Stimulated activated CD8-positive, alpha-beta memory T cell treated with anti-CD3 and anti-CD28 coated beads, Interleukin-4, amount 100 ng/mL, for 24 hours (primary cell): ENCODE data around the gene PTGDR.

Experiments
- DNase-seq: peaks from one replicate; pipeline ENCODE4 v3.0.0-alpha.2; 2020; ENCODE audit warnings: low read depth

PTGDR gene

DNA sequence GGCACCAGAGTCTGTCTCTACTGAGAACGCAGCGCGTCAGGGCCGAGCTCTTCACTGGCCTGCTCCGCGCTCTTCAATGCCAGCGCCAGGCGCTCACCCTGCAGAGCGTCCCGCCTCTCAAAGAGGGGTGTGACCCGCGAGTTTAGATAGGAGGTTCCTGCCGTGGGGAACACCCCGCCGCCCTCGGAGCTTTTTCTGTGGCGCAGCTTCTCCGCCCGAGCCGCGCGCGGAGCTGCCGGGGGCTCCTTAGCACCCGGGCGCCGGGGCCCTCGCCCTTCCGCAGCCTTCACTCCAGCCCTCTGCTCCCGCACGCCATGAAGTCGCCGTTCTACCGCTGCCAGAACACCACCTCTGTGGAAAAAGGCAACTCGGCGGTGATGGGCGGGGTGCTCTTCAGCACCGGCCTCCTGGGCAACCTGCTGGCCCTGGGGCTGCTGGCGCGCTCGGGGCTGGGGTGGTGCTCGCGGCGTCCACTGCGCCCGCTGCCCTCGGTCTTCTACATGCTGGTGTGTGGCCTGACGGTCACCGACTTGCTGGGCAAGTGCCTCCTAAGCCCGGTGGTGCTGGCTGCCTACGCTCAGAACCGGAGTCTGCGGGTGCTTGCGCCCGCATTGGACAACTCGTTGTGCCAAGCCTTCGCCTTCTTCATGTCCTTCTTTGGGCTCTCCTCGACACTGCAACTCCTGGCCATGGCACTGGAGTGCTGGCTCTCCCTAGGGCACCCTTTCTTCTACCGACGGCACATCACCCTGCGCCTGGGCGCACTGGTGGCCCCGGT is at the start of gene PTGDR:
Gene PTGDR (plus strand): TSS at position 198 of the 778 bp plus-strand sequence. CDS start 117 bp downstream, at position 315.
- peak; percentile 45 for DNase-seq

GRCh38 chr14:52219488-52220084 is 47.9 kb upstream of the PTGDR start:
- DNase-seq = no peak

GRCh38 chr14:52220924-52221811 is 46.3 kb upstream of the PTGDR start:
- DNase-seq = no peak

DNA sequence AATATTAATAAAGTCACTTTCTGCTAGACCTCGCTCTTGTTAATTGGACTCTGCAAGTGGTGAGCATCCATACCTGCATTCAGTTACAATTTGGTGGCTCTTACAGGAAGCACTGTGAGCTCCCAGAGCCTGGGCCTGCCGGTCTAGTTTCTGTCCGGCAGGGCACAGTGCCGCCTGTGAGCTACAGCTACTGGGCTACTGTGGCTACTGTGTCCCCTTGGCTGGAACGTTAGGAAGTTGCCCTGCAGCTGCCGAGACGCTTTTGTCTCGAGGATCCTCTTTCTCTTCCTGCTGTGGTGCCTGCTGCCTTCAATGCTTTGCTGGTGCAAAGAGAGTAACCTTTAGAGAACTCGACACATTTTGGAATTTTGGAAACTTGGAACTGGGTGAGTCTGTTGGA is 44.6 kb upstream of the PTGDR start:
- no peak for DNase-seq

DNA sequence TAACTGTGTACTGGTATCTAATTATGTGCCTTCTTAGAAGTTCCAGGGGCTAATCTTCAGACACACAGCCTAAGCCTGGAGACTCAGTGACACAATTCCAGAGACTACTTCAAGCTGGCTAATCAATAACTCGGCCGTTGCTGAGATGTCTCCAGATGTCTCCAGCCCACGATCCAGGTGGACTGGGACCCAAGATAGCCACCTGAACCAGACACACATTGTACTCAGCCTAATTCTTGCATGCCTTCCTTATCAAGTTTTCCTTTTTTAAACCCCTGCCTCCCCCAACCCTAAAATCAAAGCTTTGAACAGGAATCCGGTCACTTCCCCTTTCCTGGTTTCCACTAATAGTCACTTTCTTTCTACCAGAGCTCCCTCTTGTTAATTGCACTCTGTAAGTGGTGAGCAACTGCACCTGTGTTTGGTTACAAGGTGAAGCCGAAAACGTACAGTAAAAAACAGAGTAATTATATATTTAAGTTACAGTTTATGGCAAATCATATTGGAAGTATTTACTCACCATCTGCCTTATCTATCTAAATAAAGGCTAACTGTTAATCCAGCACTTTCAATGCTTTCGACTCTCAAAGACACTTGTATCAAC is 39.8 kb upstream of the PTGDR start:
- no peak for DNase-seq

GRCh38 chr14:52233693-52234092 is 33.8 kb upstream of the PTGDR start:
- DNase-seq = no peak

- DNase-seq = no peak
These were observed 32.1 kb upstream of the PTGDR start for GRCh38 chr14:52235434-52235833.

GRCh38 chr14:52235866-52236510 is 31.5 kb upstream of the PTGDR start:
- no peak for DNase-seq

DNA sequence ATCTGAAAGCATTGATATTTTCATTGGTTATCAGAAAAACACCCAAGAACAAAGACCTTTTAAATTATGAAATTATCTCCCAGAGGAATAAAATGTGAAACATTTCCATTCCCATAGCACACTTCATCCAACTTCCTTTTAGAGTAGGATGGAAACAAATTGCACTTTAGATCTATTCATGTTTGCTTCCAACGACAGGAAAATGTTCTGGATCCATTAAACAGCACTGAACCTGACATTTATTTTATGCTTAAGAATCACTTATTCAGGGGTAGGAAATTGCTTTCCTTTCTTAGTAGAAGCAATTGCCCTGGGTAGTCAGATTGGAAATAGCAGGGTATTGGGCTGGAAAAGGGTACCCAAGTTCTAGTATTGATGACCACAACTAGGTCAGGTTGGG is 28.8 kb upstream of the PTGDR start:
- DNase-seq = no peak

DNA sequence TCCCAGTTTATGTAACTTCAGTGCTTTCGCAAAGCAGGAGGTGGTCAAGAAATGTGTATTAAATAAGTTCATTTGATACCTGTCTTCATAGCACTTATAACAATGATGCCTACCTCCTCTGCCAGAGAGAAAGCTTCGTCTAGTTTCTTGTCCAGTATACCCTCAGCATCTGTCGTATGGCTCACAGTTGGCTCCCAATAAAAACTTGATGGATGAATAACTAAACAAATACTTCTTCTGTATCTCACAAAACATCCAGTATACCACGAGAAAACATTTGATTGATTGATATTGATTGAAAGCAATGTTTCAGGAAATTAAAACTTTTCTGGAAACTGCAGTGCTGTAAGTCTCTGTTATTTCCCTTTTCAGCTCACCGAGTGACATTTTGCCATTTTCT is 26.9 kb upstream of the PTGDR start:
- DNase-seq = no peak

GRCh38 chr14:52241087-52241793 is 26.3 kb upstream of the PTGDR start:
- no peak for DNase-seq

- no peak for DNase-seq
These were observed 23.2 kb upstream of the PTGDR start for GRCh38 chr14:52244328-52244727.

DNA sequence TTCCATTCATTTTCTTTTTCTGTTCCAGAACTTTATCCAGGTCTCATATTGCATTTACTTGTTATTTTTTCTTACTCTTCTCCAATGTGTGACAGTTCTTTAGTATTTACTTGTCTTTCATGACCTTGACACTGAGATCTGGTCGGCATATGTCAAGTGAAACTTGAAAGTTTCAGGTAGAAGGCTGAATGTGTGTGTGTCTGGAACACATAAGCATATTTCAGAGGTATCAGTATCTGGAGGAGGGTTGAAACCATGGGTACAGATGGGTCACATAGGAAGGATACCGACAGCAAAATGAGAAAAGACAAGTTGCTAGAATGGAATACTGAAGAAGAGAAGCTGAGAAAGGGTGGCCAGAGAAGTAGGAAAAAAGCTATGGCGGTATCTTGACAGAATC is 22.5 kb upstream of the PTGDR start:
- DNase-seq = no peak

DNA sequence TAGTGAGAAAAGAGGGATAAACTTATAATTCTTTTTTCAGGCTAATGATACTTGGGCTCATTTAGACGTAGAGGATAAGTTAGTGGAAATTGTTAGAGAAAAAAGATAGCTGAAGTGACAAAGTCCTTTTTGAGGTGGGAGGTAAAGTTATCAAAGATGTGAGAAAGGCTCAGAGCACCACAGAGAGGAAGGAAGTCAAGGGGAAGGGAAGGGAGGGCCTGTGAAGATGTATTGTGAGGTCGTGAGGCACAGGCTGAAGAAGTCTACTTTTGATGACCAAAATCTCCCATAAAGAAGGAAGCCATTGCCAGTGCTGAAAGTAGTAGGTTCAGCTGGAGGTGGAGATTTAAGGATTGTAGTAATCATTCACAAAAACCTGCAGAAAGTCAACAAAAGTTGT is 19.4 kb upstream of the PTGDR start:
- DNase-seq = no peak

DNA sequence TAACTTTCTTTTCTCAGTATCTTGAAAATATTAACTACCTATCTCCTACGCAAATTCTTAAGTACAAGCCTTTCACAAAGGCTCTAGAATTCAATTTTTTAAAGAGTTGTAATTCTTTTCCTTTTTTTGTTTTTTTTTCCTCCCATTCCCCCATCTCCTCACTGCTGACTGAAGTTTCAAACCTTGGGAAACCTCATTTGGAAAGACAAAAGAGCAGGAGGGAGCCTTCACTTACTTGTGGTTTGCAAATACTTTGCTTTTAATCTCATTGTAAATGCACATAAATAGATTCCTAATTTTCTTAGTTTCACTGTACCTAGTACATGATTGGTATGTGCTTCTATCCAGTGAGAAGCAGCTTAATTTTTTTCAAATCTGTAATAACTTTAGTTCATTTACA is 15.8 kb upstream of the PTGDR start:
- no peak for DNase-seq

DNA sequence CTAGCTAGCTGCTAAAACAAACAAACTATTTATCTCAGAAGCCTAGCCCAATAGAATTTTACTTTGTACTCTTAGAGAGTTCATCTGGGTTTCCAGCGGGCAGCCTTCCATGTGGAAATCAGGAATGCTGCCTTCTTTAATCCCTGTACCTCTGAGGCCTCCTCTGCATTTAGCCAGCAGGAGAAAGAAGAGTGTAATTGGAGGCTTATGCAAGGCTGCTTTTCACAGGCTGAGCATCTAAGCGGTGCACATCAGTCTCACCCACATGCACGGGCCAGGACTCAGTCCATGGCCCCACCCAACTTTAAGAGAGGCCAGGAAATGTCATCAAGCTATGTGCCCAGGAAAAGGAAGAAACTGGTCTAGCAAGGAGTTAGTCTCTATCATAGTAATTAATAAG is 14.0 kb upstream of the PTGDR start:
- no peak for DNase-seq

DNA sequence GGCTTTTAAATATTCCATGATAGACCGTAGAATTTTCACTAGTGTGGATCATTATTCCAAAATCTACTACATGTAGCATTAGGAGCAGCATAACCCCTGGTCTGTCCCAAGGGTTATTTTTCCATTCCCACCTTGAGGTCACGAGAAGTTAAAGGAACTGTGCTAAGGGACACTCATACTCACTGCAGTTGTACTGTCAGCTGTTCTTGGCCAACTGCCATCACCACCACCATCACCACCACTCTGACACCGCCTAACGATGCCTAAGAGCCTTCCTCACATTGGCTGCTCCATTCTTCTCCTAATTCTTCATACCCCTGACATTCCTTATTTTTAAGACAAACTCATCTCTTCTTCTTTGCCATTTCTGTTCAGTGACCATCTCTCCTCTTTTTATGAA is 13.4 kb upstream of the PTGDR start:
- no peak for DNase-seq

DNA sequence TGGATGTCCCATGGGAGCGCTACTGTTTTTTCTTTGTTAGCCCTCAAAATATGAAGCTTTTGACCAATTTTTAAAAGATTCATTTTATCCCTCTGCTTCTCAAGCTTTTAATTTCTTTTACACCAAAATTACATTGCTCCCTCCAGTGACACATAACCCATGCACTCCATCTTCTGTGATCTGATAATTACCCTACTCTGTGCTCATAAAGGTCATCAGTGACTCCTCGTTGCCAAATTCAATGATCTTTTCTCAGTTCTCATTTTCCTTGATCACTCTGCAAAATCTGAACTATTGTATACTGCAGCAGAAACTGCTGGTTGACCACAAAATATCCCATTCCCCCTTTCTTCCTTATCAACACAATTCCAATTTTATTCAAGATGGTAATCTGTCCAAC is 8.7 kb upstream of the PTGDR start:
- no peak for DNase-seq

- no peak for DNase-seq
These were observed 8.1 kb upstream of the PTGDR start for GRCh38 chr14:52259434-52259833.

GRCh38 chr14:52262600-52262999 is 4.9 kb upstream of the PTGDR start:
- DNase-seq = no peak

GRCh38 chr14:52263190-52263589 is 4.3 kb upstream of the PTGDR start:
- DNase-seq = no peak
